Stimulated activated CD8-positive, alpha-beta memory T cell treated with anti-CD3 and anti-CD28 coated beads, Interleukin-2, amount 100 ng/mL, for 48 hours (primary cell): ENCODE results near the gene ADGB.
"Not testable (repeated sequence)": the region's sequence is repeated elsewhere in the genome, so short reads cannot be mapped to it uniquely, and the experiment has no call there.

Experiments used
- DNase-seq, 2 donors: peaks; one replicate each; pipeline ENCODE4 v3.0.0-alpha.2; 2020; ENCODE audit warnings: low read depth in 2 of 2

Gene ADGB

GRCh38 chr6:146815511-146816462 is 217.0 kb downstream of the ADGB start:
- not testable (repeated sequence) for DNase-seq

GRCh38 chr6:146819596-146820320 is 221.0 kb downstream of the ADGB start:
- no peak for DNase-seq

GRCh38 chr6:146827216-146827928 is 228.6 kb downstream of the ADGB start:
- no peak for DNase-seq

GRCh38 chr6:146829792-146830565 is 231.2 kb downstream of the ADGB start:
- no peak for DNase-seq

GRCh38 chr6:146833157-146833556 is 234.4 kb downstream of the ADGB start:
- no peak for DNase-seq

- no peak for DNase-seq
Measured at GRCh38 chr6:146840216-146840615, 241.4 kb downstream of the ADGB start.

- no peak for DNase-seq
Measured at GRCh38 chr6:146840641-146841040, 241.9 kb downstream of the ADGB start.

- no peak for DNase-seq
Measured at GRCh38 chr6:146847426-146847825, 248.7 kb downstream of the ADGB start.

- DNase-seq, result no peak
Measured at GRCh38 chr6:146850238-146850896, 251.6 kb downstream of the ADGB start.

- no peak for DNase-seq
Measured at GRCh38 chr6:146850981-146851380, 252.2 kb downstream of the ADGB start.

GRCh38 chr6:146851837-146852236 is 253.1 kb downstream of the ADGB start:
- peak in 1 of 2 donors; percentile 16 for DNase-seq

- not testable (repeated sequence) for DNase-seq
Measured at GRCh38 chr6:146854521-146855255, 255.9 kb downstream of the ADGB start.

- no peak for DNase-seq
Measured at GRCh38 chr6:146855889-146856288, 257.1 kb downstream of the ADGB start.

- DNase-seq, result peak in 1 of 2 donors; percentile 28
Measured at GRCh38 chr6:146856296-146856695, 257.5 kb downstream of the ADGB start.

- DNase-seq, result peak; percentile 54 to 61
Measured at GRCh38 chr6:146857180-146857979, 258.6 kb downstream of the ADGB start.

- DNase-seq, result no peak
Measured at GRCh38 chr6:146857980-146858347, 259.2 kb downstream of the ADGB start.

GRCh38 chr6:146859206-146859605 is 260.4 kb downstream of the ADGB start:
- no peak for DNase-seq

- DNase-seq, result no peak
Measured at GRCh38 chr6:146859795-146860495, 261.2 kb downstream of the ADGB start.

GRCh38 chr6:146860583-146860982 is 261.8 kb downstream of the ADGB start:
- no peak for DNase-seq
